GM06990 (cell line): ENCODE data around the gene INO80C.

Experiments used
- DNase-seq: peaks from one replicate; pipeline ENCODE4 v3.0.0-alpha.2; 2011; ENCODE audit not compliant: insufficient read length; ENCODE audit errors: extremely low read depth
- H3K27me3 ChIP-seq: replicated peaks from 2 replicates; pipeline ENCODE4 v1.6.0; 2011; ENCODE audit warnings: low read length; ENCODE audit not compliant: control insufficient read depth, insufficient read depth
- H3K36me3 ChIP-seq: 2 replicates; pipeline ENCODE4 v1.5.1; 2011; ENCODE audit warnings: low read length; ENCODE audit not compliant: control insufficient read depth, insufficient read depth
- H3K4me3 ChIP-seq: replicated peaks from 2 replicates; pipeline ENCODE4 v1.5.1; 2011; ENCODE audit warnings: low read depth, mild to moderate bottlenecking, control low read depth, low read length
- CTCF ChIP-seq: IDR thresholded peaks from 2 replicates; pipeline ENCODE4 v1.5.1; 2011; ENCODE audit warnings: low read length, control low read depth, mild to moderate bottlenecking, inconsistent platforms; ENCODE audit not compliant: insufficient read depth, poor library complexity, severe bottlenecking

INO80C gene

GRCh38 chr18:35418610-35419009 is 79.2 kb downstream of the INO80C start:
- no peak overlapping the region for H3K4me3 ChIP-seq

More at GRCh38 chr18:35418610-35419009, 79.2 kb downstream of the INO80C start:
- no peak for DNase-seq
- Histone ChIP-seq H3K27me3 (no peaks in the 10 kb centered on the region), H3K36me3 (no peaks in the 10 kb centered on the region)
- TF ChIP-seq CTCF, result no peak
